ENCODE results near the gene ICAM1.

ICAM1 gene

GRCh38 chr19:10292789-10293636 is 22.1 kb downstream of the ICAM1 start:
- no peak for DNase-seq (ENCODE audit: low read depth in 3 of 3, low spot score in 1 of 3)

GRCh38 chr19:10293637-10294367 is 22.9 kb downstream of the ICAM1 start:
- DNase-seq (ENCODE audit: low read depth in 3 of 3, low spot score in 1 of 3), result no peak

GRCh38 chr19:10294368-10294697 is 23.4 kb downstream of the ICAM1 start:
- DNase-seq (ENCODE audit: low read depth in 3 of 3, low spot score in 1 of 3), result no peak

DNA sequence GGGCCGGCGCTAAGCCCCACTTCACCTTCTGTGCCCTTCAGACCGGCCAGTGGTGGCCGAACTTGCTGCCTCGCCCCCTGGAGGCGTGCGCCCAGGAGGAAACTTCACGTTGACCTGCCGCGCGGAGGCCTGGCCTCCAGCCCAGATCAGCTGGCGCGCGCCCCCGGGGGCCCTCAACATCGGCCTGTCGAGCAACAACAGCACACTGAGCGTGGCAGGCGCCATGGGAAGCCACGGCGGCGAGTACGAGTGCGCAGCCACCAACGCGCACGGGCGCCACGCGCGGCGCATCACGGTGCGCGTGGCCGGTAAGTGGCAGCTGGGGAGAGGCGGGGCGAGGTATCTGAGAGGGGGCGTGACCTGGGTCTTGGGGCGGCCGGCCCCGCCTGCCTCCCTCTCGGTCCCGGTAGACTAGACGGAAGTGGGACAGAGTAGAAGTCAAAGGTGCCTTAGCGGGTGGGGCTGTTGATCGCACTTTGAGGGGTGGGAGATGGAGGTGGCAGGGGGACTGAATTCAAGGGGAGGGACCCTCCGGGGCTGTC is 24.5 kb downstream of the ICAM1 start:
- DNase-seq (ENCODE audit: low read depth in 3 of 3, low spot score in 1 of 3), result peak in 1 of 3 donors; percentile 34

DNA sequence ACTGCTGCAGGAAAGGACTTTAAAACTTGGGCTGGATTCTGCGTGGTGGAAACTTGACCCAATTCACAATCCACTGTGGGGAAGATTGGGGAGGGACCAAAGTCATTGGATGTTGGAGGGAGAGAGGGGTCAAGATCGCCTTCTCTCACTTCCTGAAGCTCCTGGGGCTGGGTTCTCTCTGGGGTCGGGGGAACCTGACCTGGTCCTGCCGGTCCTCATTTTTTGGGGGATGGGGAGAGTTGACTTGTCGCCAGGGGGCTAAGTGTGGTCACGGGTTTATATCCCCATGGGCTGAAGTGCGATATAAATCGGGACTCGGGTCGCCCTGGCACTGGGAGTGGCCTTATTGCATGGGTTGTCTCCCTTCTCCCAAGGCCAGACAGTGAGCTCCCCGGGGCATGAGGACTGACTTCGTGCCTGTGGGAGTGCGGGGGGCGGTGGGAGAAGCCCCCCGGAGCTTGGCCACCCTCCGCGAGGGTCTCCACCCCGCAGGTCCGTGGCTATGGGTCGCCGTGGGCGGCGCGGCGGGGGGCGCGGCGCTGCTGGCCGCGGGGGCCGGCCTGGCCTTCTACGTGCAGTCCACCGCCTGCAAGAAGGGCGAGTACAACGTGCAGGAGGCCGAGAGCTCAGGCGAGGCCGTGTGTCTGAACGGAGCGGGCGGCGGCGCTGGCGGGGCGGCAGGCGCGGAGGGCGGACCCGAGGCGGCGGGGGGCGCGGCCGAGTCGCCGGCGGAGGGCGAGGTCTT is 25.1 kb downstream of the ICAM1 start:
- no peak for DNase-seq (ENCODE audit: low read depth in 3 of 3, low spot score in 1 of 3)

DNA sequence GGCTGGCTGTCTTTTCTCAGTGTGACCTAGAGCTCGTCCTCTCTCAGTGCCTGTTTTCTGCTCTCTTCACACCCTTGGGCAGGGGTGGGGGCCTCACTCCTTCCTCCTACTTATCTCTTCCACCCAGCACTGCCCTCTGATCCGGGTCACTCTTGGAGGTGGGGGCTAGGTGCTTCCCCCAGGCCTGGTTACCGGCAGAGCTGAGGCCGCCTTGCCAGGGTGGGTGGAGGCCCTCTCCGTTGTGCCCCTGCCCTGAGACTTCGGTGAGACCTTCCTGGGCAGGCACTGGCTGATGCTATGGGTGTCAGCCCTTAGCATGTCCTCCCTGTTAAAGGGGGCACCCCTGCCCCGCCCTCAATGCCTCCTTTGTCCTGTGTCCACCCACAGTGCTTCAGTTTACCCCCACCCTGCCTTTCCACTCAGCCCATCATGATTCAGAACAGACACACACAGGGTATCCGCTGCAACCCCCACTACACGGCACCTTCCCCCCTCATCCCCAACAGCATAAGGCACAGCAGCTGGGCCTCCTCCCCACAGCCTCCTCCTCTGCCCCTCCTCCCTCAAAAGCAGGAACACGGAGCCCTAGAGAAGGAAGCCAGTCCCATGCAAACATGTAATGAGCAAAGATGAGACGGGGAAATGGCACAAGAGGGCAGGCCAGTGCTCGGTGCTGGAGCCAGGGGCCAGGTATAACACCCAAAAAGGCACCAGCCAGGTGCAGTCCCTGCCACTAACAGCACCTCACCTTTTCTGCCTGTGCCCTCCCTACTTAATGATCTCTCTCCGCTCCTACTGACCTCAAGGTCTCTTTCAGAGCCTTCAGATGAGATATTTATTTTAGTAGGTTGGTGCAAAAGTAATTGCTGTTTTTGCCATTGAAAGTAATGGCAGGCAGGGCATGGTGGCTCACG is 28.9 kb downstream of the ICAM1 start:
- DNase-seq (ENCODE audit: low read depth in 3 of 3, low spot score in 1 of 3), result no peak

DNA sequence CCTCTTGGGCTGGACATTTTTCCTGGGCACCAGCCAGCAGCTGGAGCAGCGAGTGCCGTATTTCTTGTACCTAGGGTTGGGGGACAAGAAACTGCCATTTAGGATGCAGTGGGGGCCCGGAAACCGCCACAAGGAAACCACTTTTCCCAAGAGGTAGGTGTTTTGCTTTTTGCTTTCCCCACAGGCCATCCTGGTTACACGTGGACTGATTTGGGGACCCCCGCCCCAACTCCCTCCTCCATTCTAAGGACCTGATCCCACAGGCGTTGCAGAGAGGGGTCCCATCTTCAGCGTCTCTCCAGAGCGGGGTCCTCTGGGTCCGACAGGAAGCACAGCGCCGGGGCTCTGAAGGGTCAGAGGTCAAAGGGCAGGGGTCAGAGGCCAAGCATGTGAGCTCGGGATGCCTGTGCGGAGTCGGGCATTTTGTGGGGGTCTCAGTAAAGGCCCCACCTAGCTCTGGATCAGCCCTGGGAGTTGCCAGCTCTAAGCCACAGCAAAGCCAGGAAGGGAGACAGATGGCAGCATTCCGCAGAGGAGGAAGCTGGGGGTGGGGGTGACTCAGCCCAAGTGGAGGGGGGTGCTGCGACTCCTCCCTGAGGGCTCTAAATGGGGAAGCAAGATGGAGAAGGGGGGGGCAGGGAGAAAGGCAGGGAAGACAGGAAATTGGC is 34.4 kb downstream of the ICAM1 start:
- DNase-seq (ENCODE audit: low read depth in 3 of 3, low spot score in 1 of 3), result no peak

- DNase-seq (ENCODE audit: low read depth in 3 of 3, low spot score in 1 of 3), result no peak
Measured at GRCh38 chr19:10306327-10306726, 35.4 kb downstream of the ICAM1 start.

DNA sequence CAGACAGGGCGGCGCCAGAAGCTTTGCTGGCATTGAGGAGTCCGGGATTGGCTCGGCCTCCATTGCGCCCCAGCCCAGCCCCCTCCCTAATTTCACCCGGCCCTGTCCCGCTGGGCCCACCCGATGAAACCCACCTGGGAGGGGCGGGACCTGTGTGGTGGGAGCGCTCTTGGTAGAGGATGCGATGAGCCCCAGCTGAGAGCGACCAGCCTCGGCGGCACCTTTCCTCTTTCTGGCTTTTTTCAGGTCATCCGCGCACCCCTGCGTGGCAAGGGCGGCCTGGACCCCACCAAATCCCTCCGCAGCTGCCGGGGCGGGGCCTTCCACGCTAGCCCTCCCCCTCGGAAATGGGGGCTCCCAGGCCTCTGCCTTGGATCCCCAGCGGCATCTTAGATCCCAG is 38.5 kb downstream of the ICAM1 start, which contains the start of gene ZGLP1:
TSS of gene ZGLP1 (minus strand) at position 393 of the 400 bp plus-strand sequence.
- DNase-seq (ENCODE audit: low read depth in 3 of 3, low spot score in 1 of 3), result no peak

DNA sequence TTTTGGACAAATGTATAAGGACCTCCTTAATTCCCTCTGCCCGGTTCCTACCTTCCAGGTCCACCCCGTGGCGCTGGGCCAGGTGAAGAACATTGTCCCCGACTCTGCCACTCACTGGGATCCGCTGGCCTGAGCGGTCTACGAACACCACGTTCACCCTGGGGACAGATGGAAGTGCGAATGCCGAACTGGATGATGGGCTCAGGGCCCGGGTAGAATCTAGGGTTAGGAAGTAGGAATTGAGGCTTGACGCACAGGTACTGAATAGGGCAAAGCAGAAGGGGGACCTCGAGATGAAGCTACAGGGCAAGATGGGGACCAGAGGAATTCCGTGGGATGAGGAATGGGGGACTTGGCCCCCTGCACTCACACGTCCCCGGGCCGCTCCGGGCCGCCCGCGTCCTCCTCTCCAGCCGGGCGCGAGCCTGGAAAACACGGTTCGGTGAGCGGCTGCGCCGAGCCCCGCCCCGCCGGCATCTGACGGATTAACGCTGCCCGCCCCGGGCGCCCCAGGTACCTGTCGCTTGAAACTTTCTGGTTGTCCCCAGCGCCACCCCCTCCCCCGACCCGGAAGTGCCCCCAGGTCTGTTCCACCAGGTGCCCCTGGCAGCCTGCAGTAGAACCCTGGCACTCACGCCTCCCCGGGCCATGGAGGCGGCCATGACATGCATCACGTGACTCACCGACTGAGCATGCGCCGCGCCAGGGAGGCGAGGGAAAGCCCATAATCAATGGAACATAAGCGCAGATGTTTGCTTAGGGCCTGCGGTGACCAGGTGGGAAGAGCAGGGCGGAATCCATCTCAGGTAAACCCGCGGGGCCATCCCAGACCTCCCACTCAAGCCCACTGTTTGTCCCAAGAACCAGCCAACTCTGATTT is 44.7 kb downstream of the ICAM1 start, which contains the start of gene FDX2:
TSS of gene FDX2 (minus strand) at position 681 of the 880 bp plus-strand sequence. CDS start at position 662, 19 bp downstream.
- DNase-seq (ENCODE audit: low read depth in 3 of 3, low spot score in 1 of 3), result peak; percentile 83 to 93 (median 83)

- DNase-seq (ENCODE audit: low read depth in 3 of 3, low spot score in 1 of 3), result no peak
Measured at GRCh38 chr19:10316229-10317044, 45.5 kb downstream of the ICAM1 start.

GRCh38 chr19:10317045-10317856 is 46.3 kb downstream of the ICAM1 start:
- no peak for DNase-seq (ENCODE audit: low read depth in 3 of 3, low spot score in 1 of 3)

- DNase-seq (ENCODE audit: low read depth in 3 of 3, low spot score in 1 of 3), result no peak
Measured at GRCh38 chr19:10317857-10318462, 47.0 kb downstream of the ICAM1 start.

DNA sequence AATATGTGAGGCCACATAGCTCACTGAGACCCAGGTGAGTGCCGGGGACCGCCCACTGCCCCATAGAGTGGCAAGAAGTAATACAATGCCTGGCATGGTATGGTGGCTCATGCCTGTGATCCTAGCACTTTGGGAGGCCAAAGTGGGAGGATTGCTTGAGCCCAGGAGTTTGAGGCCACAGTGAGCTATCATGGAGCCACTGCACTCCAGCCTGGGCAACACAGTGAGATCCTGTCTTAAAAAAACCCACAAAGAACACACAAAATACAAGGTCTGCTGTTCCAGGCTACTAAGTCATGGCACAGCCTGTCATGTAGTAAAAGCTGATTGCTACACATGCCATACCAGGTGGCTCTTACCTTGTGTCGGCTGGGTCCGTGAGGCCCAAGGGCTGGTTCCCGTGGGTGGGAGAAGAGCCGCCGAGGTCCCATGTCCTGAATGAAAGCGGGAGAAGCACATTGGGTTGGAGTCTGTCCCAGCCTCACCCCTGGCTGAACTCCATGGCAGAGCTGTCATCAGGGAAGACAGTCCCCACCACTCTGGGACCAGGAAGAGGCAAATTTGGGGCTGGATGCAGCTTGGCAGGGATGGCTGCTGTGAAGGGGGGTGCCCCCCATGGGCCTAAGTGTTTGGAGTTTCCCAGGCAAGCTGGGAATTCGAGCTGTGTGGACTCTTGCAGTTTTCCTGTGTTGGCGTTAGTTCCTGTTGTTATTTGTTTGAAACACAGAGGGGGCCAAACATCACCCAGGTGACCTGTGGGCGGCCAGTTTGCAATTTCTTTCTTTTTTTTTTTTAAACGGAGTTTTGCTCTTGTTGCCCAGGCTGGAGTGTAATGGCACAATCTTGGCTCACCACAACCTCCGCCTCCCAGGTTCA is 48.1 kb downstream of the ICAM1 start:
- no peak for DNase-seq (ENCODE audit: low read depth in 3 of 3, low spot score in 1 of 3)

GRCh38 chr19:10320602-10321416 is 49.9 kb downstream of the ICAM1 start:
- DNase-seq (ENCODE audit: low read depth in 3 of 3, low spot score in 1 of 3), result no peak
